HG03280 (cell line): Measurements from ENCODE around the gene MEG3.

ENCODE experiments used
- ATAC-seq: cut with Tn5 transposase; IDR thresholded peaks from one replicate; pipeline ENCODE4 v1.9.1; 2021; ENCODE audit warnings: mild to moderate bottlenecking, moderate library complexity; ENCODE audit not compliant: unreplicated experiment

MEG3 gene

GRCh38 chr14:100844421-100844820, 18.5 kb downstream of the MEG3 start:
- ATAC-seq, result no peak

GRCh38 chr14:100844846-100845245, 18.9 kb downstream of the MEG3 start:
- ATAC-seq, result no peak

GRCh38 chr14:100845341-100845740, 19.4 kb downstream of the MEG3 start:
- ATAC-seq, result no peak

- ATAC-seq, result no peak
Observed at GRCh38 chr14:100846309-100846859, 20.5 kb downstream of the MEG3 start.

GRCh38 chr14:100849115-100849781, 23.3 kb downstream of the MEG3 start:
- ATAC-seq, result no peak

- peak; percentile 69 for ATAC-seq
Observed at GRCh38 chr14:100850841-100851585, 25.1 kb downstream of the MEG3 start.

- ATAC-seq, result no peak
Observed at GRCh38 chr14:100851586-100851916, 25.6 kb downstream of the MEG3 start.

- ATAC-seq, result no peak
Observed at GRCh38 chr14:100851946-100852620, 26.2 kb downstream of the MEG3 start.

GRCh38 chr14:100854435-100854834, 28.5 kb downstream of the MEG3 start:
- no peak for ATAC-seq

GRCh38 chr14:100855256-100855930, 29.5 kb downstream of the MEG3 start:
- ATAC-seq, result no peak

- ATAC-seq, result no peak
Observed at GRCh38 chr14:100856056-100856950, 30.4 kb downstream of the MEG3 start.

- no peak for ATAC-seq
Observed at GRCh38 chr14:100857233-100857922, 31.5 kb downstream of the MEG3 start.

- no peak for ATAC-seq
Observed at GRCh38 chr14:100857923-100858837, 32.3 kb downstream of the MEG3 start.

GRCh38 chr14:100858838-100859220, 32.9 kb downstream of the MEG3 start:
- ATAC-seq, result no peak

- ATAC-seq, result no peak
Observed at GRCh38 chr14:100859781-100860180, 33.9 kb downstream of the MEG3 start.

- no peak for ATAC-seq
Observed at GRCh38 chr14:100860556-100861187, 34.8 kb downstream of the MEG3 start.

GRCh38 chr14:100861188-100861936, 35.4 kb downstream of the MEG3 start:
- ATAC-seq, result no peak

- no peak for ATAC-seq
Observed at GRCh38 chr14:100861937-100862247, 36.0 kb downstream of the MEG3 start.
